SU-DHL-6 (cell line): ENCODE results near the gene ZNF367.

Experiments
- CTCF ChIP-seq: fragments of 200-600 bp; sonication (generic); IDR thresholded peaks from one replicate; pipeline ENCODE4 v1.5.1; 2017; ENCODE audit warnings: antibody characterized with exemption, mild to moderate bottlenecking, low read length, moderate library complexity; ENCODE audit not compliant: insufficient read depth, poor library complexity, severe bottlenecking
- EZH2phosphoT487 ChIP-seq: fragments of 200-600 bp; sonication (generic), shearing (Covaris generic); conservative IDR thresholded peaks from 2 replicates; pipeline ENCODE4 v1.6.1; 2018; ENCODE audit warnings: mild to moderate bottlenecking, antibody characterized with exemption, low read length, moderate library complexity, mixed read lengths

- TF ChIP-seq CTCF: no peak
- no peak for TF ChIP-seq EZH2phosphoT487
These were observed at the start of gene ZNF367 for GRCh38 chr9:96418083-96418919.
